ENCODE results near the gene SLX4IP.

The SLX4IP gene

DNA sequence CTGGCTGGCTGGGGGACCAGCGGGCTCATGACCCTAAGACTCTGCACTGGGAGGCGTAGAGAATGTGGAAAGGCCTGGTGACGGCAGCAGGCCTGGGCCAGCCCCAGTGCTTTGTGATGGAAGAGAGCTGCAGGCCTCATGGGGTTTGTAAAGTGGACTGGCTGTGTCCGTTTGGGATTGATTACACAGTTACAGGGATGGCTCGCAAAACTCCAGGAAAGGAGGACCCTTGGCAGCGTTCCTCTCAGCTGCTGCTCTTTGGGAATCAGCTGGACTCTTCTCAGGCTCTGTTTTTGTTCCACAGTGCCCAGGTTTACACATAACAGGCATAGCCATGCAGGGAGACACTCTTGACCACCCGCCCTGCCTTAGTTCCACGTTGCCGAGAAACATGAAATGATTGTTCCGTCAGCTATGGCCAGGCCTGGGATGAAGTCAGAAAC lies 89.0 kb downstream of the SLX4IP start:
- FAIRE-seq: no peak

DNA sequence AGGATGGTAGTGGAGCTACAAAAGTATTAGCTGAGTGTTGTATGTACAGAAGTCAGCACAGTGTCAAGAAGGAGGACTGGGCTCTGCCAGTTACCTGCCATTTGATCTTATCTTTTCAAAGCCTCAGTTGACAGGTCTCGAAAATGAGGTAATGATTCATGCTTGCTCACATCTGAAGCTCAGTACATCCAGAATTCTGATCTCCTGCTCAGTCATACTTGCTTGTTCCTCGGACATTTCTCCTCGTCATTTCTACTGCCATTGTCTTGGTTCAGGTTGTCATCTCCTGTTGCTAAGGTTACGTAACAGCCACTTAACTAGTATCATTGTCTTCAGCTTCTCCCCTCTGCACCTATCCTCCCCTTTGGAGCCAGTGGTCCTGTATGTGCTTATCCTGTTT lies 89.5 kb downstream of the SLX4IP start:
- FAIRE-seq: no peak

- no peak for FAIRE-seq
Measured at GRCh38 chr20:10527781-10528180, 92.7 kb downstream of the SLX4IP start.

DNA sequence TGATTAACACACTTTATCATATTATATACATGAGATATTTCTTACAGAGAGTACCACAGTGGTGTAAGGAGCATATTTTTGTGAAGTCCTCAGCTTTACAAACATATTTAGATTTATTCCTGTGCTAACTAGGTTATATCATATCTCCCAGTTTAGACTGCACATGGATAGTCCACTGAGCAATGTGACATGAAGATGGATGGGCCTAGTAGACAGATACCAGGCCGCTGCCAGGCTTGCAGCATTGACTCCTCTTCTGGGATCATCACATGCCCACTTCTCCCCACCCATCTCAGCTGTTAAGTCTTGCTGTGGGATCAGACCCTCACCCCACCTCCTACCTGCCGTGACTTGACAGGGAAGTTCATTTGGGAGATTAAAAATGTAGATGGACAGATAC lies 95.8 kb downstream of the SLX4IP start:
- no peak for FAIRE-seq

- FAIRE-seq: no peak
Measured at GRCh38 chr20:10531848-10532247, 96.7 kb downstream of the SLX4IP start.

GRCh38 chr20:10532361-10532760 lies 97.3 kb downstream of the SLX4IP start:
- no peak for FAIRE-seq

GRCh38 chr20:10536531-10536930 lies 101.4 kb downstream of the SLX4IP start:
- no peak for FAIRE-seq

GRCh38 chr20:10537850-10538480 lies 102.9 kb downstream of the SLX4IP start:
- FAIRE-seq: no peak

DNA sequence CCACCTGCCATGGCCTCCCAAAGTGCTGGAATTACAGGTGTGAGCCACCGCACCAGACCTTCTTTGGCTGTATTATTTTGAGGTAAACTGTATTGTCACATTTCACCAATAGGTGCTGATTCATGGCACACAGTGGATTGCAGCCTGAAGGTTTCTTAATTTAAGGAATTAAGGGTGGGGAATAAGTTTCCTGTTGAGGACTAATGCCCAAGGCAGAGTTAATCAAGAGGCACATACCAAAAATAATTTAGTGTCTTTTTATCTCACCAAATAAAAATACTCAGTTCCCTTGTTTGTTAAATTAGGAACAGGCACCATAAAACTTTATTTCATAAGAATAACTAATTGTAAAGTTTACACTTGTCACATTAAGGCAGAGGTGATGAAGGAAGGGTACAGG lies 103.7 kb downstream of the SLX4IP start:
- FAIRE-seq: no peak

GRCh38 chr20:10539818-10540553 lies 104.9 kb downstream of the SLX4IP start:
- FAIRE-seq: no peak

- FAIRE-seq: no peak
Measured at GRCh38 chr20:10540636-10541493, 105.8 kb downstream of the SLX4IP start.

GRCh38 chr20:10541668-10542411 lies 106.7 kb downstream of the SLX4IP start:
- FAIRE-seq: no peak

- FAIRE-seq: no peak
Measured at GRCh38 chr20:10542442-10542841, 107.3 kb downstream of the SLX4IP start.

DNA sequence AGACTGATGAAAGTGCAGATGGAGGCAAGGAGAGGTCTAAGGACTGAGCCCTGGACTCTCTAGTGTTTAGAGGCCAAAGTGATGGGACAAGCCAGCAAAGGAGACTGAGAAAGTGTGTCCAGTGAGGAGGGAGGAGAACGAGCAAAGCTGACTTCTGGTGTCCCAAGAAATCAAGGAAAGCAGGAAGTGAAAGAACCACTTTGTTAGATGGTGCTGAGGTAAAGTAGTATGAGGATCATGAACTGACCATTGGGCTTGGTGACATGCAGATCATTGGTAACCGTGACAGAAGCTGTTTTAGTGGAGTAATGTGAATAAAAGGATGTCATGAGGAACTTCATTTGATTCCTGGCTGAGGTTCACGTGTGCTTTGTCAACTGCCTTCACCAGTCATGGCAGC lies 108.4 kb downstream of the SLX4IP start:
- FAIRE-seq: no peak

- FAIRE-seq: no peak
Measured at GRCh38 chr20:10547276-10548114, 112.4 kb downstream of the SLX4IP start.

- FAIRE-seq: no peak
Measured at GRCh38 chr20:10549511-10549910, 114.4 kb downstream of the SLX4IP start.

GRCh38 chr20:10550204-10551118 lies 115.4 kb downstream of the SLX4IP start:
- FAIRE-seq: no peak

GRCh38 chr20:10551732-10552724 lies 116.9 kb downstream of the SLX4IP start:
- FAIRE-seq: no peak

- FAIRE-seq: peak; percentile 90
Measured at GRCh38 chr20:10553326-10553984, 118.3 kb downstream of the SLX4IP start.

Measured in G401.6 (cell line).